ENCODE measurements around the gene GALNTL6. TPM values are rescaled to one million over a fixed set of nuclear protein-coding genes. Genes with fewer than 3 reads are reported as not detected.
"Not testable (repeated sequence)": the region's sequence is repeated elsewhere in the genome, so short reads cannot be mapped to it uniquely, and the experiment has no call there.

Gene GALNTL6
- total RNA-seq, 1 donor from 2014 or later, result 10.0 TPM

DNA sequence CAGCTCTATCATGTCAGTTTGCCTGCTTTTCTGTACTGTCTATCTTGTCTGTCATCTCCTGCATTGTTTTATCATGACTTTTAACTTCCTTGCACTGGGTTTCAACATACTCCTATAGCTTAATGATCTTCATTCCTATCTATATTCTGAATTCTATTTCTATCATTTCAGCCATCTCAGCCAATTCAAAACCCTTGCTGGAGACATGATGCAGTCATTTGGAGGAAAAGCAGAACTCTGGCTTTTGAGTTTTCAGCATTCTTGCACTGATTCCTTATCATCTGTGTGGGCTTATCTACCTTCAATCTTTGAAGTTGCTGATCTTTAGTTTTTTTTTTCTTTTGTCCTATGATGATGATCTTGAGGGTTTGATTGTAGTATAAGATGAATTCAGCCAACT is 861.6 kb downstream of the GALNTL6 start:
- DNase-seq, result no peak

DNA sequence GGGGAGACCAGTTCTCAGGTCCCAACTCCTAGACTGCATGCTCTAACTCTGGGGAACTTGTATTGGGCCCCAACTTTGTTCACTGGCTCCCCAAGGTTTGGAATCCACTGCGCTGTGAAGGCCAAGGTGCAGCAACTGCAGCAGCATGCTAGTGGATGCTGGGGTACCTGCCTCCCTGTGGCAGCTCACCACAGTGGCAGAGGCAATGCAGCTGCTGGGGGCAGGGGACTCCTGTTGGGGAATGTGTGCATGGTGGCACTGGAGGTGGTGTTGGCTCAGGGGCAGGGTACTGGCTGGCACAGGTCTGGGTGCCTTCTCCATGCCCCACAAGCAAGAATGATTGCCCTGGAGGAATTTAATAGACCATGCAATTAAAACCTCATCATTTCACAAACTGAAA is 862.0 kb downstream of the GALNTL6 start:
- DNase-seq, result no peak

GRCh38 chr4:172680691-172681090 is 867.5 kb downstream of the GALNTL6 start:
- no peak for DNase-seq

DNA sequence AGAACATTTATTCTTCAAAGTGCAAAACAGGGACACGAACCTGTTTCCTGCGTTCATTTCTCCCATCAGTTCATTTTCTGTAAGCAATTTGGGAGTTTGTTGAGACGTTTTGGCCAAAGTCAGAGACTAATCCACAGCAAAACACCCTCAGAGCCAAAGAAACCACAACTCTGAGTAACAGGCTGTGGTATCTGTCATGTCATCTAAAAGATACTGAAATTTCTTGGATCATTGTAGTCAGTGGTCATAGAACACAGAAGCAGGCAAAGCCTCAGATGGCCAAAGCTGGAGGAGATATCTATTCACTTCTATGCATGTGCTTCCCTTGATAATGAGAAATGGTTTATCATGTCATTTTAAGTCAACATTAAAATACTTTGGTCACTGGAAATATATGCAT is 869.8 kb downstream of the GALNTL6 start:
- DNase-seq, result no peak

- no peak for DNase-seq
Measured at GRCh38 chr4:172686021-172686420, 872.8 kb downstream of the GALNTL6 start.

GRCh38 chr4:172688534-172688933 is 875.3 kb downstream of the GALNTL6 start:
- no peak for DNase-seq

GRCh38 chr4:172691552-172691951 is 878.3 kb downstream of the GALNTL6 start:
- DNase-seq, result no peak

- DNase-seq, result no peak
Measured at GRCh38 chr4:172692701-172693100, 879.5 kb downstream of the GALNTL6 start.

GRCh38 chr4:172698256-172698655 is 885.1 kb downstream of the GALNTL6 start:
- no peak for DNase-seq

DNA sequence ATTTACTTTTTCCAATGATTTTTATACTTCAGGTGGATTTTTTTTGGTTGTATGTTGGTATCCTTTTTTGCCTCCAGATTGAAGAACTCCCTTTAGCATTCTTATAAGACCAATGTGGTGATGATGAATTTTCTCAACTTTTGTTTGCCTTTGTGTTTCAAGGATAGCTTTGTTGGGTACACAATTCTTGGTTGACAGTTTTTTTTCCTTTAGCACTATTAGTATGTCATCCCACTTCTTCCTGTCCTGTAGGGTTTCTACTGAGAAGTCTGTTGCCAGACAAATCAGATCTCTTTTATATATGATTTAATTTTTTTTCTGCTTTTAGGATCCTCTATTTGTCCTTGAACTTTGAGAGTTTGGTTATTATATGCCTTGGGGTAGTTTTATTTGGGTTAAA is 892.4 kb downstream of the GALNTL6 start:
- no peak for DNase-seq

GRCh38 chr4:172706000-172706399 is 892.8 kb downstream of the GALNTL6 start:
- DNase-seq, result no peak

DNA sequence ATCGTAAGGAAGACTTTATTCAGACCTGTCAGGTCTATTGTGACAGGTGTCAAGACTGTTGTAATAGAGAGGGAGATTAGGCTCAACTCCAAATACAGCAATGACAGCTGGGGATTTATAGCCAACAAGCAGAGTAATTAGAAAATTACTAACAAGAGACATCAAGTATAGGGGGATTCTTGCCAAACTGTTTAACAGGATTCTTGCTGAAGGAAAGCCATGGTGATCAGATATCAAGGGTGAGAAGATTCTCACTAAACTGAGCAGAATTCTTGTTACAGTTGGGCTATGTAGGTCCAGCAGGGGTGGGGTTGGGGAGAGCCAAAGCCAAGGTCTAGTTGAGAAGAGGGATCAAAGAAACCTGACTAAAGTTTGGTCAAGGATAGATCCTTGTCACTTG is 894.4 kb downstream of the GALNTL6 start:
- no peak for DNase-seq

- no peak for DNase-seq
Measured at GRCh38 chr4:172708184-172708583, 895.0 kb downstream of the GALNTL6 start.

GRCh38 chr4:172709376-172709775 is 896.2 kb downstream of the GALNTL6 start:
- DNase-seq, result no peak

DNA sequence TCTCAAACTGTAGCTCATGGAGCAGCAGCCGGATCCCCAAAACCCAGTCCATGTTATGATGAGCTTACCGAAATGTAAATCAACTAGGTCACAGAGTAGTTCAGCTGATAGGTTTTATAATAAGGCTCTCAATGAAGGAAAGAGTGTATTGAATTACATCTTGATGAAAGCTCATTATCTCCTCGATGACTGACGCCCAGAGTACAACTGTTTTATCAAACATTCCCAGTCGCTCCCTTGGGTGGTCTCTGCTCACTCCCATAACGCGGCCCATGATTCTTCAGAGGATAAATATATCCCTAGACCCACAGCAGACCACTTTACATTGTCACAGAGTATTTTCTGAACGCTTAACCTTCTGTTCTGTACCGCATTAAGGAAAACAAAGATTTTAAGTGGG is 903.1 kb downstream of the GALNTL6 start:
- no peak for DNase-seq

- DNase-seq, result no peak
Measured at GRCh38 chr4:172721659-172722058, 908.5 kb downstream of the GALNTL6 start.

DNA sequence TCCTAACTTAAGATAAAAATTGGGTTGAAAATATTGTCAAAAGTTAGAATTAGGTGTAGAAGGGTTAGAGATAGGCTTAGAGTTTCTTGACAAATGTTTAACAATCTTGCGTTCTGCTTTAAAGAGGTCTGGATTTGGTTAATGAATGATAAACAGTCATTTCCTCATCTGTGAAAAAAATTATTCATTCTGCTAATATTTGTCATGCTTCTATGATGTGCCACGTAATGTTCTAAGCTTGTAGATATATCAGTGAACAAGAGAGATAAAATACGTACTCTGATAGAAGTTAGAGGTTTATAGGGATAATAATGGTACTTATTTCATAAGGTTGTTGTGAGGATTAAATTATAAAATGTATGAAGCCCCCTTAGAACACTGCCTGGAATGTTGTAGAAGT is 912.4 kb downstream of the GALNTL6 start:
- DNase-seq, result no peak

- DNase-seq, result no peak
Measured at GRCh38 chr4:172726001-172726423, 912.8 kb downstream of the GALNTL6 start.

DNA sequence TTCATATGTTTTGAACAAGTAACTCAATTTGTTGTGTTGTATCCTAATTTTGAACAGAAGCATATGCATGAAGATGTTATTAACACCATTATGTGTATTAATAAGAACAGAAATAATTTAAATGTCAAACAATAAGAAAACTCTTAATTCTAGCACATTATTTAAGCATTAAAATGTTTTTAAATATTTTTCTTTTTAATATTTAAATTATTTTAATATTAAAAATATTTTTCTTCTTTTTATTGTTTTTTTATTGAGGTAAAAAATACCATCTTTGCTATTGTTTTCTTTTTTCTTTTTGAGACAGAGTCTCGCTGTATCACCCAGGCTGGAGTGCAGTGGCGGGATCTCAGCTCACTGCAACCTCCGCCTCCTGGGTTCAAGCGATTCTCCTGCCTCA is 914.4 kb downstream of the GALNTL6 start:
- no peak for DNase-seq

DNA sequence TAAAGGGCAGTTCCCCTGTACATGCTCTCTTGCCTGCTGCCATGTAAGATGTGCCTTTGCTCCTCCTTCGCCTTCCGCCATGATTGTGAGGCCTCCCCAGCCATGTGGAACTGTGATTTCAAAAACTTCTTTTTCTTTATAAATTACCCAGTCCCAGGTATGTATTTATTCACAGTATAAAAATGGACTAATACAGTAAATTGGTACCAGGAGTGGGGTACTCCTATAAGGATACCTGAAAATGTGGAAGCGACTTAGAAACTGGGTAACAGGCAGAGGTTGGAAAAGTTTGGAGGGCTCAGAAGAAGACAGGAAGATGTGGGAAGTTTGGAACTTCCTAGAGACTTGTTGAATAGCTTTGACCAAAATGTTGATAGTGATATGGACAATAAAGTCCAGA is 920.4 kb downstream of the GALNTL6 start:
- DNase-seq, result not testable (repeated sequence)

- DNase-seq, result no peak
Measured at GRCh38 chr4:172734555-172734954, 921.4 kb downstream of the GALNTL6 start.

DNA sequence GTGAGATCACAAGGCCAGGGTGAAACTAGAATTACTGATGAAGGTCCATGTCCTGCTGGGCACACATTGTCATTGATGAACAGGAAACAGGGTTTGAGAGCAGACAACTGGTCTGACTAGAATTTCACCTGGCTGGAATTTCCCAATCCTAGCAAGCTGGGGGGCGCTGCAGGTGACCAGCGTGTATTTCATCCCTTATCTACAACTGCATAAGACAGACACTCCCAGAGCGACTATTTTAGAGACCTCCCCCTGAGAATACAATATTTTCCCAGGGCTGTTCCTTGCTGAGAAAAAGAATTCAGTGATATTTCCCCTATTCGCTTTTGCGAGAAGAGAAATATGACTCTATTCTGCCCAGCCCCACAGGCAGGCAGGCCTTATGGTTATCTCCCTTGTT is 922.8 kb downstream of the GALNTL6 start:
- no peak for DNase-seq

GRCh38 chr4:172740434-172740833 is 927.2 kb downstream of the GALNTL6 start:
- DNase-seq, result no peak

DNA sequence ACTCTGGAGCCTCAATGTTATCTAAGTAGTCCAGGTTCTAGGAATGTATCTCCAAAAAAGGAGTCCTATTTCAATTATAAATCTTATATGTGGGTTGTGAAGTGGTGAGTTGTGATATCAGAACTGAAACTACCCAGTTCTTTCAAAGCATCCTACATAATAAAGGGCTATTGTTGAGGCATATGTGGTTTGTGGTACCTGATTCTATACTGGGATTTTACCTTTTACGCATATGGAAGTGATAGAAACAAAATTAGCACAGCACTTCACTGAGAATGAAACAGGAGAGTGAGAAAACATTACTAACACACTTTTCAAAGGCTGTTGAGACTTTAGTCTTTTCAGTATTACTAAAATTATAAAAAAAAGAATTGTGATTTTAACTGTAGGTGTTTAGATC is 937.7 kb downstream of the GALNTL6 start:
- no peak for DNase-seq

DNA sequence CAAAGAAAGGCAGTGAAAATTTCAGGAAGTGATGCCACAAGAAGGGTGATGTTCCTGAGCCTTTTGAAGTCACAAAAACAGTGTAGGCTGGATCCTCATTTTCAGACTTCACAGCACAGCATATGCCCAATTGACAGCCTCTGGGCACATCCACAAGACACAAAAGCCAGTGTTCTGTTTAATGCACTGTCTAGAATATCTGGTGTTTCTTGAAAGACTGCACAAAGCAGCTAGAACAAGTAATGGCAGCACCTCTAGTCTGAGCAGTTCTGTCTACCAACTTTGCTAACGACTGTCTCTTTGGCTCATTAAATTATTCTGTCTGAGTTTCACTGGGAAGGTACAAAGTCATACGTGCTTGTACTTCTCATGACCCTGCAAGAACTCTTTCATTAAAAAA is 938.3 kb downstream of the GALNTL6 start:
- no peak for DNase-seq
